PC-3 (cell line): ENCODE measurements around the gene SOBP. TPM values are rescaled to one million over a fixed set of nuclear protein-coding genes. Genes with fewer than 3 reads are reported as not detected.

ENCODE experiments used
- ATAC-seq: fragments of 200-7000 bp; cut with Tn5 transposase; 2 replicates; pipeline ENCODE4 v1.9.1; 2020; ENCODE audit warnings: mild to moderate bottlenecking, moderate library complexity
- BruUV-seq: library from RNA; stranded (reverse); fragments of 400-500 nt; replicated peaks from 2 replicates; lab custom pipeline; 2021; lab: Mats Ljungman, UMichigan
- CTCF ChIA-PET: fragments of 300-600 bp; sonication (Branson Sonifier 250); formaldehyde crosslinking; loops from one replicate; lab custom pipeline; 2022; ENCODE audit warnings: antibody characterized with exemption; lab: Charles Lee
- POLR2A ChIA-PET: fragments of 300-600 bp; sonication (Branson Sonifier 250); formaldehyde crosslinking; loops from one replicate; lab custom pipeline; 2022; ENCODE audit warnings: antibody characterized with exemption; ENCODE audit not compliant: unreplicated experiment; lab: Charles Lee
- DNase-seq: peaks from one replicate; pipeline ENCODE4 v3.0.0-alpha.2; 2015
- H2AFZ ChIP-seq: fragments of 300-600 bp; sonication (generic); 2 replicates; pipeline ENCODE4 v1.6.0; 2016; ENCODE audit warnings: antibody characterized with exemption, low read length
- H3F3A ChIP-seq: fragments of 300-600 bp; sonication (generic); one replicate; pipeline ENCODE4 v1.6.0; 2017; ENCODE audit warnings: antibody characterized with exemption, low read length, control low read depth, mild to moderate bottlenecking; ENCODE audit not compliant: unreplicated experiment
- H3K27ac ChIP-seq: fragments of 300-600 bp; sonication (generic); 2 replicates; pipeline ENCODE4 v1.5.1; 2016; ENCODE audit warnings: mild to moderate bottlenecking, low read length
- H3K27me3 ChIP-seq: fragments of 300-600 bp; sonication (generic); 2 replicates; pipeline ENCODE4 v1.6.1; 2016; ENCODE audit warnings: low read length, mixed read lengths
- H3K36me3 ChIP-seq: fragments of 300-600 bp; sonication (generic); 2 replicates; pipeline ENCODE4 v1.6.1; 2016; ENCODE audit warnings: low read depth, mixed run types, low read length, mixed read lengths
- H3K4me1 ChIP-seq: fragments of 300-600 bp; sonication (generic); 2 replicates; pipeline ENCODE4 v1.5.1; 2016; ENCODE audit warnings: low read length; ENCODE audit not compliant: insufficient read depth
- H3K4me2 ChIP-seq: fragments of 300-600 bp; sonication (generic); 2 replicates; pipeline ENCODE4 v1.6.0; 2016; ENCODE audit warnings: low read length
- H3K4me3 ChIP-seq: fragments of 300-600 bp; sonication (generic); 2 replicates; pipeline ENCODE4 v1.5.1; 2016; ENCODE audit warnings: mild to moderate bottlenecking, low read length, mixed read lengths
- H3K79me2 ChIP-seq: fragments of 300-600 bp; sonication (generic); 2 replicates; pipeline ENCODE4 v1.6.1; 2017; ENCODE audit warnings: low read length, mixed read lengths
- H3K9ac ChIP-seq: fragments of 300-600 bp; sonication (generic); 2 replicates; pipeline ENCODE4 v1.6.0; 2016; ENCODE audit warnings: mild to moderate bottlenecking, low read length
- H3K9me2 ChIP-seq: fragments of 300-600 bp; sonication (generic); replicated peaks from 2 replicates; pipeline ENCODE4 v1.6.1; 2016; ENCODE audit warnings: mixed run types, low read length, mixed read lengths
- H3K9me3 ChIP-seq: fragments of 300-600 bp; sonication (generic); 2 replicates; pipeline ENCODE4 v1.6.1; 2016; ENCODE audit warnings: low read length, mixed read lengths
- H4K20me1 ChIP-seq: fragments of 300-600 bp; sonication (generic); 2 replicates; pipeline ENCODE4 v1.6.1; 2016; ENCODE audit warnings: low read length, mixed read lengths
- CTCF ChIP-seq: fragments of 300-600 bp; sonication (generic); conservative IDR thresholded peaks from 2 replicates; pipeline ENCODE4 v1.5.1; 2017; ENCODE audit warnings: antibody characterized with exemption, low read depth, mild to moderate bottlenecking, low read length
- EZH2 ChIP-seq: fragments of 300-600 bp; sonication (generic); IDR thresholded peaks from one replicate; pipeline ENCODE4 v1.6.1; 2017; ENCODE audit warnings: antibody characterized with exemption, mild to moderate bottlenecking, low read length; ENCODE audit not compliant: unreplicated experiment
- EZH2phosphoT487 ChIP-seq: fragments of 300-600 bp; sonication (generic); IDR thresholded peaks from 2 replicates; pipeline ENCODE4 v1.6.1; 2018; ENCODE audit warnings: mild to moderate bottlenecking, antibody characterized with exemption, low read length, borderline replicate concordance
- intact Hi-C: fragments of 100-400 bp; cut with micrococcal nuclease; formaldehyde crosslinking; loops from 2 replicates; pipeline ENCODE4 v1.9.0; 2023
- total RNA-seq: library from RNA; depleted of rRNA; stranded (reverse); fragments of >200 nt; gene quantifications from 2 replicates; pipeline ENCODE4 v1.2.3, GENCODE V29; 2014

The SOBP gene
- total RNA-seq, 1 experiment from 2014 or later: 0.15 TPM

DNA sequence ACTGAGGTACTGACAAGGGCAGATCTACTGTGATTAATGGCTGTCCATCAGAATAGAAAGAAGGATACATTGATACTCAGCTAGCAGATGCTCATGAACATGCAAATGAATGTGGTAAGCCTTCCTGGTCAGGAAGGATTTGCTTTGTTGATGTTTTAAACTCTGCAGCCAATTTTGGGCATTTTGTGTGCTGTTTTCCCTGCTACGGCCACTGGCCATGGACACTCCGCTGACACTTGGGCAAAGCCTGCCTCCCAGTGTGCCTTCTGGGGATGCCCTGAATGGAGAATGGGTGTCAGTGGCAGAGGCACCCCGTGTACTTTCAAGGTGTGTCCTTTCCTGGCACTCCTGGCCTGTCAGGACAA lies 113.1 kb downstream of the SOBP start:
- DNase-seq (no peak), ATAC-seq (no peak)
- H4K20me1 ChIP-seq: no peaks in the 10 kb centered on the region
- BruUV-seq: no TSS peak
- TF ChIP-seq CTCF (no peak), EZH2 (no peak), EZH2phosphoT487 (no peak)
- no peaks in the 10 kb centered on the region for H3F3A ChIP-seq
- H3K4me1 ChIP-seq: peaks cover 7% of the 10 kb centered on the region
- ChIA-PET CTCF (no interaction called here), POLR2A (no interaction called here)
- H3K9me3 ChIP-seq: no peaks in the 10 kb centered on the region
- no peak overlapping the region for H3K4me2 ChIP-seq
- no peak overlapping the region for H3K4me3 ChIP-seq
- H3K9ac ChIP-seq: no peak overlapping the region
- H2AFZ ChIP-seq: no peak overlapping the region
- H3K27me3 ChIP-seq: no peaks in the 10 kb centered on the region
- H3K79me2 ChIP-seq: no peaks in the 10 kb centered on the region
- no peaks in the 10 kb centered on the region for H3K36me3 ChIP-seq
- no peaks in the 10 kb centered on the region for H3K9me2 ChIP-seq
- no peak overlapping the region for H3K27ac ChIP-seq
- intact Hi-C loops: no loop called here

DNA sequence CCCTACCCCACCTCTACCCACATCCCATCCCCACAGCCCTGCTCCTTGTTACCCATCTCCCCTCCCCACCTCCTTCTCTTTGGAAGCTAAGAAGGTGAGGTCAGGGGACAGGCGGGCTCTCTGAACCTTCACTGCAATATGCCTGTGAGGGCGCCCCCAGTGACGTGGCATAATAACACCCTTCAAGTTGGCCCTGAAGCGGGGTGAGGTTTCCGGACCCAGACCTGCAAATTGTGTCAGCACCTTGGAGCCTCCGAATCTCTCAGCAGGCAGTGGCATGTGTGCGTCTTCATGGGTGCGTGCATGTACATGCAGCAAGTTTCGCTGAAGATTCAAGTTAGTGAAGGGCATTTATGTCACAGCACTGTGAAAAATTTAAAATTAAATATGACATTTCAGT lies 114.6 kb downstream of the SOBP start:
- no peaks in the 10 kb centered on the region for H3K36me3 ChIP-seq
- H3K9ac ChIP-seq: no peak overlapping the region
- no peak overlapping the region for H2AFZ ChIP-seq
- H3F3A ChIP-seq: no peaks in the 10 kb centered on the region
- H3K9me3 ChIP-seq: no peaks in the 10 kb centered on the region
- ATAC-seq (no peak), DNase-seq (no peak)
- no peak overlapping the region for H3K4me3 ChIP-seq
- no peak overlapping the region for H3K27ac ChIP-seq
- intact Hi-C loops: no loop called here
- H3K9me2 ChIP-seq: no peaks in the 10 kb centered on the region
- no peaks in the 10 kb centered on the region for H3K27me3 ChIP-seq
- POLR2A ChIA-PET: no interaction called here
- no peaks in the 10 kb centered on the region for H4K20me1 ChIP-seq
- no peaks in the 10 kb centered on the region for H3K79me2 ChIP-seq
- CTCF ChIA-PET: no interaction called here
- TF ChIP-seq EZH2phosphoT487 (no peak), CTCF (no peak), EZH2 (no peak)
- peaks cover 7% of the 10 kb centered on the region for H3K4me1 ChIP-seq
- no TSS peak for BruUV-seq
- H3K4me2 ChIP-seq: no peak overlapping the region

DNA sequence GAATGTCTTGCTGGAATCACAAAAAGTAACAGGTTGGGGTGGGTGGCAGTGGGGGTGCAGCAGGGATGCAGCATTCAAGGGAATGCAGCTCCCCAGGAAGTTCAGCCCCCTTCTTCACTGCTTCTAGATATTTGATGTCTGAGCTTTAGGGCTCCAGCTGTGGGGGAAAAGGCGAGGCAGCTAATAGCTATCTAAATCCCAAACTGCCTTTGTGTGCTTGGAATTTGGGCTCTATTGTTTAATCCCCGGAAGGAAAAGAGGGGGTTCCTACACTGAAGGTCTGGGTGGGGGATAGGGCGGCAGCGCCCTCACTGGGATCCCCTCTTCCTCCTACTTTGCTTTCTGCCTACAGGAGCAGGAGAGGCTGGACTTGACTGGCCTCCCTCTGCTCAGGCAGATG lies 116.5 kb downstream of the SOBP start:
- H3K9me3 ChIP-seq: no peaks in the 10 kb centered on the region
- H3K27ac ChIP-seq: no peak overlapping the region
- H2AFZ ChIP-seq: no peak overlapping the region
- no peaks in the 10 kb centered on the region for H3F3A ChIP-seq
- no peak overlapping the region for H3K4me2 ChIP-seq
- TF ChIP-seq CTCF (no peak), EZH2phosphoT487 (no peak), EZH2 (no peak)
- intact Hi-C loops: no loop called here
- CTCF ChIA-PET: no interaction called here
- BruUV-seq: no TSS peak
- no peaks in the 10 kb centered on the region for H3K9me2 ChIP-seq
- H3K79me2 ChIP-seq: no peaks in the 10 kb centered on the region
- no peak overlapping the region for H3K4me3 ChIP-seq
- DNase-seq (no peak), ATAC-seq (no peak)
- POLR2A ChIA-PET: no interaction called here
- H3K36me3 ChIP-seq: no peaks in the 10 kb centered on the region
- H3K9ac ChIP-seq: no peak overlapping the region
- H3K4me1 ChIP-seq: peaks cover 2% of the 10 kb centered on the region
- H3K27me3 ChIP-seq: no peaks in the 10 kb centered on the region
- H4K20me1 ChIP-seq: no peaks in the 10 kb centered on the region
